Neural progenitor cell (in vitro differentiated cells): Measurements from ENCODE around the gene ABCB10.

Source experiments
- CTCF ChIP-seq: fragments of 200-600 bp; sonication (generic); IDR thresholded peaks from 2 replicates; pipeline ENCODE4 v1.5.1; 2017; ENCODE audit warnings: antibody characterized with exemption, mild to moderate bottlenecking
- EZH2 ChIP-seq: fragments of 200-600 bp; sonication (generic); IDR thresholded peaks from 2 replicates; pipeline ENCODE4 v1.6.1; 2017; ENCODE audit warnings: antibody characterized with exemption, mild to moderate bottlenecking, moderate library complexity

DNA sequence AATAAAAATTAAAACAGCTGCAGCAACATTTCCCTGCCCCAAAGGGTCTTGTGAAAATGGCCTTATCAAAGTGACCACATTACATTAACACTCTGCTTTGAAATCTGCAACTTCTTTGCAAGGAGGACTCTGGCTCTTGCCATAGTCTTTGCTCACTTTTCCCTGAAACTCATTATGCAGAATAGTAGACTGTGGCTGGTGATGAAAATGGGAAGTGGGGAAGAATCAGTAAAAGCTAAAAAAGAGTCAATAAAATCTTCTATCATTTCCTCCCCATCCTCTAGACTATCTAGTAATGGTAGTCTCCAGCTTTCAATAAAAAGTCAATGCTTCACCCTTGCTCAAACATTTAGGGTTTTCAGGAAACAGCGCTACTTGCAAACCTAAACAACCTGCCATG, 31.8 kb downstream of the ABCB10 start:
- TF ChIP-seq CTCF (no peak), EZH2 (no peak)
